Liver (tissue), 9 donors: Measurements from ENCODE around the gene RUNX1. TPM values are rescaled to one million over a fixed set of nuclear protein-coding genes. Genes with fewer than 3 reads are reported as not detected.

ENCODE experiments used
- DNase-seq: peaks from one replicate; pipeline ENCODE4 v3.0.0-alpha.2; 2017; ENCODE audit warnings: low spot score
- H3K27ac ChIP-seq, 2 donors: one replicate each; pipeline ENCODE4 v1.7.0; 2013; ENCODE audit warnings: inconsistent platforms in 2 of 2, low read length in 2 of 2, control low read depth in 1 of 2, low read depth in 1 of 2, mild to moderate bottlenecking in 1 of 2
- H3K27me3 ChIP-seq, 4 donors: one replicate each; pipeline versions ENCODE4 v1.6.1 to v1.7.0; 2013; ENCODE audit warnings: low read length in 3 of 4, inconsistent platforms in 1 of 4, mild to moderate bottlenecking in 1 of 4, moderate library complexity in 1 of 4; ENCODE audit not compliant: control insufficient read depth in 4 of 4, insufficient read depth in 4 of 4
- H3K36me3 ChIP-seq, 4 donors: one replicate each; pipeline versions ENCODE4 v1.6.1 to v1.7.0; 2013; ENCODE audit warnings: low read length in 3 of 4, mild to moderate bottlenecking in 3 of 4, low read depth in 1 of 4, moderate library complexity in 1 of 4; ENCODE audit not compliant: control insufficient read depth in 4 of 4, insufficient read depth in 3 of 4
- H3K4me1 ChIP-seq, 4 donors: one replicate each; pipeline versions ENCODE4 v1.6.1 to v1.7.0; 2013; ENCODE audit warnings: low read length in 3 of 4, mild to moderate bottlenecking in 3 of 4, moderate library complexity in 1 of 4; ENCODE audit not compliant: control insufficient read depth in 4 of 4, insufficient read depth in 4 of 4
- H3K4me3 ChIP-seq, 3 donors: one replicate each; pipeline versions ENCODE4 v1.6.1 to v1.7.0; 2013; ENCODE audit warnings: low read length in 3 of 3, control low read depth in 1 of 3, low read depth in 1 of 3, mild to moderate bottlenecking in 1 of 3
- H3K9ac ChIP-seq, 2 donors: one replicate each; pipeline ENCODE4 v1.7.0; 2013; ENCODE audit warnings: low read length in 2 of 2, mild to moderate bottlenecking in 2 of 2, moderate library complexity in 2 of 2, control low read depth in 1 of 2, low read depth in 1 of 2
- H3K9me3 ChIP-seq, 4 donors: one replicate each; pipeline versions ENCODE4 v1.6.1 to v1.7.0; 2013; ENCODE audit warnings: low read length in 3 of 4; ENCODE audit not compliant: control insufficient read depth in 4 of 4
- CTCF ChIP-seq: fragments of 150-350 bp; IDR thresholded peaks from 2 replicates; pipeline ENCODE4 v1.5.1; 2017; ENCODE audit warnings: improper control_type of control experiment, low read depth, low read length; ENCODE audit not compliant: missing input control
- EGR1 ChIP-seq, 2 donors: IDR thresholded peaks; 2 replicates each; pipeline ENCODE4 v1.6.1; 2016 to 2018; ENCODE audit warnings: antibody characterized with exemption in 2 of 2, low read depth in 2 of 2
- FOXA1 ChIP-seq: IDR thresholded peaks from 2 replicates; pipeline ENCODE4 v1.6.1; 2016; ENCODE audit warnings: antibody characterized with exemption
- FOXA2 ChIP-seq: IDR thresholded peaks from 2 replicates; pipeline ENCODE4 v1.6.1; 2016; ENCODE audit warnings: antibody characterized with exemption
- GABPA ChIP-seq, 2 donors: IDR thresholded peaks in 1 of 2; conservative IDR thresholded peaks in 1 of 2; 2 replicates each; pipeline ENCODE4 v1.6.1; 2016; ENCODE audit warnings: antibody characterized with exemption in 2 of 2, mild to moderate bottlenecking in 1 of 2, moderate library complexity in 1 of 2
- HNF4A ChIP-seq, 2 donors: conservative IDR thresholded peaks; 2 replicates each; pipeline ENCODE4 v1.6.1; 2016; ENCODE audit warnings: antibody characterized with exemption in 2 of 2, mild to moderate bottlenecking in 2 of 2
- HNF4G ChIP-seq: IDR thresholded peaks from 2 replicates; pipeline ENCODE4 v1.6.1; 2016; ENCODE audit warnings: antibody characterized with exemption
- JUND ChIP-seq, 2 donors: IDR thresholded peaks; 2 replicates each; pipeline ENCODE4 v1.6.1; 2016; ENCODE audit warnings: antibody characterized with exemption in 2 of 2
- NR2F2 ChIP-seq: IDR thresholded peaks from 2 replicates; pipeline ENCODE4 v1.6.1; 2016; ENCODE audit warnings: antibody characterized with exemption
- RAD21 ChIP-seq, 2 donors: IDR thresholded peaks; 2 replicates each; pipeline ENCODE4 v1.6.1; 2016; ENCODE audit warnings: antibody characterized with exemption in 2 of 2, mild to moderate bottlenecking in 2 of 2
- RXRA ChIP-seq, 2 donors: IDR thresholded peaks; 2 replicates each; pipeline ENCODE4 v1.6.1; 2017 to 2018; ENCODE audit warnings: antibody characterized with exemption in 2 of 2, mild to moderate bottlenecking in 1 of 2
- SP1 ChIP-seq: IDR thresholded peaks from 2 replicates; pipeline ENCODE4 v1.6.1; 2018; ENCODE audit warnings: antibody characterized with exemption, mild to moderate bottlenecking
- TAF1 ChIP-seq: conservative IDR thresholded peaks from 2 replicates; pipeline ENCODE4 v1.6.1; 2016; ENCODE audit warnings: antibody characterized with exemption, mild to moderate bottlenecking
- YY1 ChIP-seq: IDR thresholded peaks from 2 replicates; pipeline ENCODE4 v1.6.1; 2016; ENCODE audit warnings: antibody characterized with exemption, mild to moderate bottlenecking
- ZBTB33 ChIP-seq: IDR thresholded peaks from 2 replicates; pipeline ENCODE4 v1.6.1; 2016; ENCODE audit warnings: antibody characterized with exemption
- WGBS: extraction: QIAGEN DNeasy Blood & Tissue Kit; methylation state at CpG from one replicate; pipeline ENCODE4 v1.1.7; 2013; 5-methylcytosine and 5-hydroxymethylcytosine counted together
- polyA plus RNA-seq, 2 donors: library from polyadenylated mRNA; stranded (reverse) in 1 of 2; unstranded in 1 of 2; fragments of 200-250 nt in 1 of 2; fragments of >200 nt in 1 of 2; fragmentation: Nextera tagmentation in 1 of 2; extraction: Ambion mirVana in 1 of 2; gene quantifications; one replicate each; pipeline versions ENCODE4 v1.2.1 to v1.2.3, GENCODE V29; 2013 to 2015
- total RNA-seq, 2 donors: library from RNA; depleted of rRNA; stranded (reverse); fragments of >200 nt; gene quantifications; one replicate each; pipeline ENCODE4 v1.2.3, GENCODE V29; 2014
- TF ChIP-seq, protein P1 (sequence below): IDR thresholded peaks from 2 replicates; pipeline ENCODE4 v1.6.1; 2016; ENCODE audit warnings: antibody characterized with exemption
- TF ChIP-seq, protein P2 (sequence below): IDR thresholded peaks from 2 replicates; pipeline ENCODE4 v1.6.1; 2016; ENCODE audit warnings: antibody characterized with exemption
- TF ChIP-seq, protein P3 (sequence below): IDR thresholded peaks from 2 replicates; pipeline ENCODE4 v1.6.1; 2016; ENCODE audit warnings: antibody characterized with exemption, mild to moderate bottlenecking
- donor health status: healthy.
- donor health status: healthy.
- donor health status: healthy.
- donor health status: healthy.
- donor health status: healthy.

The RUNX1 gene
- total and polyA plus RNA-seq, 4 donors = 0.98 to 7.2 (median 3.1) TPM

GRCh38 chr21:35072960-35073359, 23.9 kb upstream of the RUNX1 start:
- no peak overlapping the region for H3K9ac ChIP-seq

GRCh38 chr21:35072557-35072956, 23.5 kb upstream of the RUNX1 start:
- 74% methylated on average over 5 of the region's 5 CpGs for WGBS
- H3K9ac ChIP-seq = no peak overlapping the region
- H3K36me3 ChIP-seq = no peaks in the 10 kb centered on the region
- no peak overlapping the region for H3K4me3 ChIP-seq
- DNase-seq = no peak
- TF ChIP-seq RAD21 (IDR thresholded peaks at IDR 0.05) (no peak), ZBTB33 (no peak), SP1 (no peak), NR2F2 (no peak), FOXA2 (no peak), JUND (IDR thresholded peaks at IDR 0.05) (no peak), FOXA1 (no peak), EGR1 (IDR thresholded peaks at IDR 0.05; ENCODE audit: low read depth in 2 of 2) (no peak), HNF4G (no peak), RXRA (IDR thresholded peaks at IDR 0.05) (no peak), CTCF (no peak), TAF1 (no peak), YY1 (no peak), GABPA (IDR thresholded peaks at IDR 0.05 in 1 of 2, conservative IDR thresholded peaks at IDR 0.05 in 1 of 2) (no peak), HNF4A (conservative IDR thresholded peaks at IDR 0.05) (no peak)
- TF ChIP-seq, protein P1, sequence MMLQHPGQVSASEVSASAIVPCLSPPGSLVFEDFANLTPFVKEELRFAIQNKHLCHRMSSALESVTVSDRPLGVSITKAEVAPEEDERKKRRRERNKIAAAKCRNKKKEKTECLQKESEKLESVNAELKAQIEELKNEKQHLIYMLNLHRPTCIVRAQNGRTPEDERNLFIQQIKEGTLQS = no peak
- TF ChIP-seq, protein P2, sequence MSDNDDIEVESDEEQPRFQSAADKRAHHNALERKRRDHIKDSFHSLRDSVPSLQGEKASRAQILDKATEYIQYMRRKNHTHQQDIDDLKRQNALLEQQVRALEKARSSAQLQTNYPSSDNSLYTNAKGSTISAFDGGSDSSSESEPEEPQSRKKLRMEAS = no peak
- TF ChIP-seq, protein P3, sequence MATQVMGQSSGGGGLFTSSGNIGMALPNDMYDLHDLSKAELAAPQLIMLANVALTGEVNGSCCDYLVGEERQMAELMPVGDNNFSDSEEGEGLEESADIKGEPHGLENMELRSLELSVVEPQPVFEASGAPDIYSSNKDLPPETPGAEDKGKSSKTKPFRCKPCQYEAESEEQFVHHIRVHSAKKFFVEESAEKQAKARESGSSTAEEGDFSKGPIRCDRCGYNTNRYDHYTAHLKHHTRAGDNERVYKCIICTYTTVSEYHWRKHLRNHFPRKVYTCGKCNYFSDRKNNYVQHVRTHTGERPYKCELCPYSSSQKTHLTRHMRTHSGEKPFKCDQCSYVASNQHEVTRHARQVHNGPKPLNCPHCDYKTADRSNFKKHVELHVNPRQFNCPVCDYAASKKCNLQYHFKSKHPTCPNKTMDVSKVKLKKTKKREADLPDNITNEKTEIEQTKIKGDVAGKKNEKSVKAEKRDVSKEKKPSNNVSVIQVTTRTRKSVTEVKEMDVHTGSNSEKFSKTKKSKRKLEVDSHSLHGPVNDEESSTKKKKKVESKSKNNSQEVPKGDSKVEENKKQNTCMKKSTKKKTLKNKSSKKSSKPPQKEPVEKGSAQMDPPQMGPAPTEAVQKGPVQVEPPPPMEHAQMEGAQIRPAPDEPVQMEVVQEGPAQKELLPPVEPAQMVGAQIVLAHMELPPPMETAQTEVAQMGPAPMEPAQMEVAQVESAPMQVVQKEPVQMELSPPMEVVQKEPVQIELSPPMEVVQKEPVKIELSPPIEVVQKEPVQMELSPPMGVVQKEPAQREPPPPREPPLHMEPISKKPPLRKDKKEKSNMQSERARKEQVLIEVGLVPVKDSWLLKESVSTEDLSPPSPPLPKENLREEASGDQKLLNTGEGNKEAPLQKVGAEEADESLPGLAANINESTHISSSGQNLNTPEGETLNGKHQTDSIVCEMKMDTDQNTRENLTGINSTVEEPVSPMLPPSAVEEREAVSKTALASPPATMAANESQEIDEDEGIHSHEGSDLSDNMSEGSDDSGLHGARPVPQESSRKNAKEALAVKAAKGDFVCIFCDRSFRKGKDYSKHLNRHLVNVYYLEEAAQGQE = no peak
- H3K27me3 ChIP-seq = no peaks in the 10 kb centered on the region
- H3K9me3 ChIP-seq = no peaks in the 10 kb centered on the region
- H3K27ac ChIP-seq = no peak overlapping the region
- no peaks in the 10 kb centered on the region for H3K4me1 ChIP-seq

More at GRCh38 chr21:35072960-35073359, 23.9 kb upstream of the RUNX1 start:
- no peak for DNase-seq
- WGBS = 77% methylated on average over 11 of the region's 11 CpGs
- H3K4me1 ChIP-seq = no peaks in the 10 kb centered on the region
- H3K36me3 ChIP-seq = no peaks in the 10 kb centered on the region
- no peak overlapping the region for H3K27ac ChIP-seq
- H3K27me3 ChIP-seq = no peaks in the 10 kb centered on the region
- TF ChIP-seq NR2F2 (peak; percentile 41), SP1 (no peak)
- H3K9me3 ChIP-seq = no peaks in the 10 kb centered on the region
- H3K4me3 ChIP-seq = no peak overlapping the region
